ENCODE results near the gene PPT2. TPM values are rescaled to one million over a fixed set of nuclear protein-coding genes. Genes with fewer than 3 reads are reported as not detected.

Gene PPT2
- total and polyA plus RNA-seq, 2 of the 13 experiments (the other 11 are each of a cell fraction or from before 2014, with no cell fraction given) = 39.2 to 61.8 TPM

GRCh38 chr6:32195902-32196681 is 42.2 kb downstream of the PPT2 start (continued):
- TF ChIP-seq HNF4G (IDR thresholded peaks at IDR 0.05; ENCODE audit: borderline replicate concordance, low read depth, low read length) = no peak
- TF ChIP-seq HNF4G (CRISPR knock-in tag; IDR thresholded peaks at IDR 0.05; ENCODE audit: borderline replicate concordance, low read depth) = no peak
- TF ChIP-seq ZNF318 (CRISPR knock-in tag; IDR thresholded peaks at IDR 0.05) = peak; percentile 73; the same call in 1 of the 2 replicates
- TF ChIP-seq ZNF235 (CRISPR knock-in tag; IDR thresholded peaks at IDR 0.05; ENCODE audit: borderline replicate concordance) = no peak
- no peak for TF ChIP-seq TERF1 (CRISPR knock-in tag; IDR thresholded peaks at IDR 0.05)
- TF ChIP-seq ZNF775 (CRISPR knock-in tag; IDR thresholded peaks at IDR 0.05; ENCODE audit: borderline replicate concordance) = no peak
- no peak for TF ChIP-seq FUBP1 (CRISPR knock-in tag; IDR thresholded peaks at IDR 0.05; ENCODE audit: borderline replicate concordance)
- peak; percentile 86; the same call in 1 of the 2 replicates for TF ChIP-seq MTF2 (CRISPR knock-in tag; IDR thresholded peaks at IDR 0.05; ENCODE audit: borderline replicate concordance)
- no peak for TF ChIP-seq FIP1L1 (IDR thresholded peaks at IDR 0.05; ENCODE audit: borderline replicate concordance, insufficient read depth, low read depth, low read length)
- TF ChIP-seq NFATC3 (CRISPR knock-in tag; IDR thresholded peaks at IDR 0.05) = 0 out of 2 replicates have a peak, but pooled peaks have one; percentile 91
- peak; percentile 86 for TF ChIP-seq ZNF556 (CRISPR knock-in tag; IDR thresholded peaks at IDR 0.05; ENCODE audit: borderline replicate concordance)
- no peak for TF ChIP-seq GRHL1 (CRISPR knock-in tag; conservative IDR thresholded peaks at IDR 0.05)
- no peak for TF ChIP-seq SNRNP70 (IDR thresholded peaks at IDR 0.05; ENCODE audit: low read depth, low read length)
- TF ChIP-seq KLF15 (CRISPR knock-in tag; IDR thresholded peaks at IDR 0.05; ENCODE audit: borderline replicate concordance) = 0 out of 2 replicates have a peak, but pooled peaks have one; percentile 58
